H9 (cell line): ENCODE measurements around the gene FSIP1. TPM values are rescaled to one million over a fixed set of nuclear protein-coding genes. Genes with fewer than 3 reads are reported as not detected.

ENCODE experiments used
- DNase-seq: peaks from one replicate; pipeline ENCODE4 v3.0.0-alpha.2; 2017
- H2AFZ ChIP-seq: one replicate; pipeline ENCODE4 v1.6.1; 2013; ENCODE audit warnings: mild to moderate bottlenecking, low read length, control low read depth, moderate library complexity
- H2AK5ac ChIP-seq: 2 replicates; pipeline ENCODE4 v1.6.1; 2013; ENCODE audit warnings: low read length, control low read depth, mixed read lengths; ENCODE audit not compliant: insufficient read length
- H2BK120ac ChIP-seq: one replicate; pipeline ENCODE4 v1.6.1; 2013; ENCODE audit warnings: low read depth, mild to moderate bottlenecking, low read length, control low read depth, inconsistent platforms; ENCODE audit not compliant: poor library complexity, severe bottlenecking
- H2BK12ac ChIP-seq: 2 replicates; pipeline ENCODE4 v1.6.1; 2013; ENCODE audit warnings: low read length, control low read depth, mixed read lengths, low read depth; ENCODE audit not compliant: insufficient read length
- H2BK15ac ChIP-seq: 2 replicates; pipeline ENCODE4 v1.6.1; 2013; ENCODE audit warnings: low read depth, low read length, control low read depth
- H2BK20ac ChIP-seq: one replicate; pipeline ENCODE4 v1.6.1; 2013; ENCODE audit warnings: low read depth, mild to moderate bottlenecking, low read length, control low read depth, inconsistent platforms; ENCODE audit not compliant: poor library complexity, severe bottlenecking
- H2BK5ac ChIP-seq: 2 replicates; pipeline ENCODE4 v1.6.1; 2013; ENCODE audit warnings: low read length, control low read depth, mixed read lengths; ENCODE audit not compliant: insufficient read length
- H3K14ac ChIP-seq: 2 replicates; pipeline ENCODE4 v1.6.1; 2013; ENCODE audit warnings: low read length, control low read depth; ENCODE audit not compliant: insufficient read depth
- H3K18ac ChIP-seq: 2 replicates; pipeline ENCODE4 v1.6.1; 2013; ENCODE audit warnings: low read depth, mild to moderate bottlenecking, mixed read lengths, low read length, control low read depth; ENCODE audit not compliant: insufficient read length
- H3K23ac ChIP-seq: 2 replicates; pipeline ENCODE4 v1.6.1; 2013; ENCODE audit warnings: low read length, control low read depth, mixed read lengths, low read depth; ENCODE audit not compliant: insufficient read length
- H3K23me2 ChIP-seq: 2 replicates; pipeline ENCODE4 v1.6.1; 2013; ENCODE audit warnings: low read depth, mild to moderate bottlenecking, mixed read lengths, low read length, control low read depth; ENCODE audit not compliant: insufficient read length, poor library complexity, severe bottlenecking
- H3K27ac ChIP-seq: 2 replicates; pipeline ENCODE4 v1.5.1; 2013; ENCODE audit warnings: low read length, control low read depth, mixed read lengths, low read depth; ENCODE audit not compliant: insufficient read length
- H3K27me3 ChIP-seq: 2 replicates; pipeline ENCODE4 v1.6.1; 2013; ENCODE audit warnings: low read length, control low read depth, inconsistent platforms; ENCODE audit not compliant: insufficient read depth
- H3K4ac ChIP-seq: 2 replicates; pipeline ENCODE4 v1.6.1; 2013; ENCODE audit warnings: low read depth, mild to moderate bottlenecking, control low read depth, inconsistent platforms, low read length, moderate library complexity
- H3K4me1 ChIP-seq: 2 replicates; pipeline ENCODE4 v1.6.1; 2013; ENCODE audit warnings: low read length, control low read depth, inconsistent platforms; ENCODE audit not compliant: insufficient read depth
- H3K4me2 ChIP-seq: 2 replicates; pipeline ENCODE4 v1.6.1; 2013; ENCODE audit warnings: low read length, control low read depth, mixed read lengths; ENCODE audit not compliant: insufficient read length, insufficient read depth
- H3K56ac ChIP-seq: 2 replicates; pipeline ENCODE4 v1.6.1; 2013; ENCODE audit warnings: low read depth, mild to moderate bottlenecking, mixed read lengths, low read length, control low read depth; ENCODE audit not compliant: insufficient read length
- H3K79me1 ChIP-seq: 2 replicates; pipeline ENCODE4 v1.6.1; 2013; ENCODE audit warnings: low read depth, mild to moderate bottlenecking, moderate library complexity, low read length, control low read depth, inconsistent platforms; ENCODE audit not compliant: insufficient read depth, poor library complexity, severe bottlenecking
- H3K79me2 ChIP-seq: 2 replicates; pipeline ENCODE4 v1.6.1; 2013; ENCODE audit warnings: low read length, control low read depth, inconsistent platforms; ENCODE audit not compliant: insufficient read depth
- H3K9ac ChIP-seq: 2 replicates; pipeline ENCODE4 v1.6.1; 2013; ENCODE audit warnings: low read length, control low read depth, mixed read lengths; ENCODE audit not compliant: insufficient read length; ENCODE audit errors: extremely low read depth
- H3K9me3 ChIP-seq: one replicate; pipeline ENCODE4 v1.6.1; 2013; ENCODE audit warnings: low read depth, low read length, inconsistent platforms; ENCODE audit not compliant: control insufficient read depth
- H3T11ph ChIP-seq: one replicate; pipeline ENCODE4 v1.6.1; 2013; ENCODE audit warnings: mild to moderate bottlenecking, low read length, control low read depth, inconsistent platforms
- H4K20me1 ChIP-seq: one replicate; pipeline ENCODE4 v1.6.1; 2013; ENCODE audit not compliant: control insufficient read depth, insufficient read length, insufficient read depth
- H4K5ac ChIP-seq: 2 replicates; pipeline ENCODE4 v1.6.1; 2013; ENCODE audit warnings: low read depth, mild to moderate bottlenecking, mixed read lengths, low read length, control low read depth; ENCODE audit not compliant: insufficient read length
- H4K8ac ChIP-seq: replicated peaks from 2 replicates; pipeline ENCODE4 v1.6.1; 2013; ENCODE audit warnings: low read length, control low read depth, mixed read lengths, low read depth; ENCODE audit not compliant: insufficient read length
- H4K91ac ChIP-seq: 2 replicates; pipeline ENCODE4 v1.6.1; 2013; ENCODE audit warnings: low read depth, mild to moderate bottlenecking, moderate library complexity, mixed read lengths, low read length, control low read depth; ENCODE audit not compliant: insufficient read length
- H3K27ac Mint-ChIP-seq, 3 experiments: 2 replicates in 2 of 3; 3 replicates in 1 of 3; pipeline ENCODE4 v1.8.0; 2020 to 2021; ENCODE audit warnings: mixed read lengths in 3 of 3, mild to moderate bottlenecking in 1 of 3, moderate library complexity in 1 of 3
- H3K27me3 Mint-ChIP-seq: 2 replicates; pipeline ENCODE4 v1.8.0; 2021; ENCODE audit warnings: low read depth, mild to moderate bottlenecking, moderate library complexity, mixed read lengths
- H3K36me3 Mint-ChIP-seq, 3 experiments: 2 replicates in 2 of 3; 3 replicates in 1 of 3; pipeline ENCODE4 v1.8.0; 2020 to 2021; ENCODE audit warnings: low read depth in 3 of 3, mixed read lengths in 3 of 3; ENCODE audit not compliant: insufficient read depth in 1 of 3
- H3K4me1 Mint-ChIP-seq, 2 experiments: 2 replicates each; pipeline ENCODE4 v1.8.0; 2020; ENCODE audit warnings: mixed read lengths in 2 of 2
- H3K4me3 Mint-ChIP-seq, 2 experiments: 2 replicates in 1 of 2; 3 replicates in 1 of 2; pipeline ENCODE4 v1.8.0; 2020 to 2021; ENCODE audit warnings: mild to moderate bottlenecking in 2 of 2, mixed read lengths in 2 of 2, moderate library complexity in 1 of 2
- H3K9me3 Mint-ChIP-seq, 2 experiments: 2 replicates in 1 of 2; 3 replicates in 1 of 2; pipeline ENCODE4 v1.8.0; 2020; ENCODE audit warnings: mild to moderate bottlenecking in 2 of 2, mixed read lengths in 2 of 2, moderate library complexity in 1 of 2
- WGBS: extraction: QIAGEN DNeasy Blood & Tissue Kit; methylation state at CpG from one replicate; pipeline ENCODE4 v1.1.7; 2013; ENCODE audit warnings: missing lambda C conversion rate, low lambda C conversion rate, mixed read lengths; ENCODE audit not compliant: insufficient read length; ENCODE audit errors: extremely low coverage; 5-methylcytosine and 5-hydroxymethylcytosine counted together
- total RNA-seq: library from RNA; stranded (reverse); gene quantifications from 2 replicates; pipeline ENCODE4 v1.2.1, GENCODE V29; 2021
- TF ChIP-seq, protein P1 (sequence below): fragments of 200-600 bp; sonication (generic); conservative IDR thresholded peaks from 3 replicates; pipeline ENCODE4 v1.8.0; 2021; ENCODE audit warnings: antibody characterized with exemption, mild to moderate bottlenecking

FSIP1 gene
- total RNA-seq, 1 experiment from 2014 or later, result 0.96 TPM

DNA sequence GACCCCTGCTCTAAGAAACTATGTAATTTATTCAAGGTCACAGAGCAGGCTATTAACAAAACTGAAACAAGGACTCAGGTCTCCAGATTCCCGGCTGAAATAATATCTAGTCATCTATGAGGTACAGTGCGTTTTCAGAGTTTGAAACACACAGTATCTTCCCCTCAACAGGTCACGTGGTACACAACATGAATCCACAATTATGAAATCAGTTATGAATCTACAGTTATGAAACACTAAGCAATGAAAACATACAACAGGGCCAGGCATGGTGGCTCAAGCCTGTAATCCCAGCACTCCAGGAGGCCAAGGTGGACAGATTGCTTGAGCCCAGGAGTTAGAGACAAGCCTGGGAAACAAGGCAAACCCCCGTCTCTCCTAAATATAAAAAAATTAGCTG, 72.7 kb downstream of the FSIP1 start:
- no peak overlapping the region for H3K9ac ChIP-seq
- H3K27ac Mint-ChIP-seq, result no peak overlapping the region
- H3K27me3 ChIP-seq, result no peaks in the 10 kb centered on the region
- no peak overlapping the region for H2BK15ac ChIP-seq
- no peak overlapping the region for H2BK120ac ChIP-seq
- H4K20me1 ChIP-seq, result no peaks in the 10 kb centered on the region
- H3K4me2 ChIP-seq, result no peak overlapping the region
- H3K9me3 Mint-ChIP-seq, result no peaks in the 10 kb centered on the region
- H3K23me2 ChIP-seq, result no peaks in the 10 kb centered on the region
- no peak overlapping the region for H3K56ac ChIP-seq
- H2AFZ ChIP-seq, result no peak overlapping the region
- H3K79me1 ChIP-seq, result no peaks in the 10 kb centered on the region
- H3K18ac ChIP-seq, result no peak overlapping the region
- no peak overlapping the region for H3K23ac ChIP-seq
- H4K5ac ChIP-seq, result no peak overlapping the region
- no peak overlapping the region for H3K4ac ChIP-seq
- H2BK12ac ChIP-seq, result no peak overlapping the region
- H4K91ac ChIP-seq, result no peak overlapping the region
- no peak overlapping the region for H4K8ac ChIP-seq
- no peak overlapping the region for H2AK5ac ChIP-seq
- no peaks in the 10 kb centered on the region for H3K79me2 ChIP-seq
- no peaks in the 10 kb centered on the region for H3K9me3 ChIP-seq
- H3K14ac ChIP-seq, result no peak overlapping the region
- H3K4me1 ChIP-seq, result no peaks in the 10 kb centered on the region
- no peak overlapping the region for H3K27ac ChIP-seq
- no peak overlapping the region for H2BK20ac ChIP-seq
- H2BK5ac ChIP-seq, result no peak overlapping the region
- no CpG with 5 or more reads among the region's 4 CpGs for WGBS
- no peaks in the 10 kb centered on the region for H3K27me3 Mint-ChIP-seq
- DNase-seq, result no peak
- peaks cover under 1 to 1% of the 10 kb centered on the region in 2 experiments for H3K4me1 Mint-ChIP-seq
- H3K4me3 Mint-ChIP-seq, result no peak overlapping the region
- TF ChIP-seq, protein P1, sequence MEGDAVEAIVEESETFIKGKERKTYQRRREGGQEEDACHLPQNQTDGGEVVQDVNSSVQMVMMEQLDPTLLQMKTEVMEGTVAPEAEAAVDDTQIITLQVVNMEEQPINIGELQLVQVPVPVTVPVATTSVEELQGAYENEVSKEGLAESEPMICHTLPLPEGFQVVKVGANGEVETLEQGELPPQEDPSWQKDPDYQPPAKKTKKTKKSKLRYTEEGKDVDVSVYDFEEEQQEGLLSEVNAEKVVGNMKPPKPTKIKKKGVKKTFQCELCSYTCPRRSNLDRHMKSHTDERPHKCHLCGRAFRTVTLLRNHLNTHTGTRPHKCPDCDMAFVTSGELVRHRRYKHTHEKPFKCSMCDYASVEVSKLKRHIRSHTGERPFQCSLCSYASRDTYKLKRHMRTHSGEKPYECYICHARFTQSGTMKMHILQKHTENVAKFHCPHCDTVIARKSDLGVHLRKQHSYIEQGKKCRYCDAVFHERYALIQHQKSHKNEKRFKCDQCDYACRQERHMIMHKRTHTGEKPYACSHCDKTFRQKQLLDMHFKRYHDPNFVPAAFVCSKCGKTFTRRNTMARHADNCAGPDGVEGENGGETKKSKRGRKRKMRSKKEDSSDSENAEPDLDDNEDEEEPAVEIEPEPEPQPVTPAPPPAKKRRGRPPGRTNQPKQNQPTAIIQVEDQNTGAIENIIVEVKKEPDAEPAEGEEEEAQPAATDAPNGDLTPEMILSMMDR, result no peak
- peaks cover 0 to 8% (median 0%) of the 10 kb centered on the region in 3 experiments; a peak in 2 of 7 replicates for H3K36me3 Mint-ChIP-seq
- no peak overlapping the region for H3T11ph ChIP-seq
